KMS-11 (cell line): Measurements from ENCODE around the gene AKNA.

Experiments used
- H2AFZ ChIP-seq: fragments of 200-600 bp; sonication (generic); 2 replicates; pipeline ENCODE4 v1.6.1; 2016; ENCODE audit warnings: antibody characterized with exemption, mixed run types, low read depth
- H3K27ac ChIP-seq: fragments of 200-600 bp; sonication (generic); 2 replicates; pipeline ENCODE4 v1.6.1; 2016; ENCODE audit warnings: mild to moderate bottlenecking, mixed run types
- H3K27me3 ChIP-seq: fragments of 200-600 bp; sonication (generic); 2 replicates; pipeline ENCODE4 v1.6.1; 2017; ENCODE audit warnings: mild to moderate bottlenecking, low read depth, mixed run types, moderate library complexity; ENCODE audit not compliant: insufficient read depth
- H3K36me3 ChIP-seq: fragments of 200-600 bp; sonication (generic); 2 replicates; pipeline ENCODE4 v1.6.1; 2017; ENCODE audit warnings: mild to moderate bottlenecking, mixed run types; ENCODE audit not compliant: insufficient read depth
- H3K4me1 ChIP-seq: fragments of 200-600 bp; sonication (generic); 2 replicates; pipeline ENCODE4 v1.6.1; 2016; ENCODE audit warnings: mild to moderate bottlenecking, low read depth, mixed run types; ENCODE audit not compliant: poor library complexity, severe bottlenecking
- H3K4me2 ChIP-seq: fragments of 200-600 bp; sonication (generic); 2 replicates; pipeline ENCODE4 v1.7.0; 2016; ENCODE audit warnings: mild to moderate bottlenecking, mixed run types
- H3K4me3 ChIP-seq: fragments of 200-600 bp; sonication (generic); IDR thresholded peaks from 2 replicates; pipeline ENCODE4 v1.6.1; 2017; ENCODE audit warnings: low read depth, low read length, mixed read lengths; ENCODE audit not compliant: insufficient read depth
- H3K79me2 ChIP-seq: fragments of 200-600 bp; sonication (generic); 2 replicates; pipeline ENCODE4 v1.6.1; 2016; ENCODE audit warnings: low read depth, mixed run types; ENCODE audit not compliant: insufficient read depth
- H3K9ac ChIP-seq: fragments of 200-600 bp; sonication (generic); 2 replicates; pipeline ENCODE4 v1.6.1; 2016; ENCODE audit warnings: mild to moderate bottlenecking, mixed run types
- H4K20me1 ChIP-seq: fragments of 200-600 bp; sonication (generic); 2 replicates; pipeline ENCODE4 v1.6.1; 2016; ENCODE audit warnings: mild to moderate bottlenecking, mixed run types; ENCODE audit not compliant: insufficient read depth
- TF ChIP-seq, protein P1 (sequence below): fragments of 200-600 bp; sonication (generic); conservative IDR thresholded peaks from 2 replicates; pipeline ENCODE4 v1.6.1; 2017; ENCODE audit warnings: low read depth, mild to moderate bottlenecking, antibody characterized with exemption, low read length, moderate library complexity, mixed read lengths

The AKNA gene

GRCh38 chr9:114343471-114344187, 44.2 kb downstream of the AKNA start:
- no peak overlapping the region for H3K4me3 ChIP-seq
- no peaks in the 10 kb centered on the region for H3K27me3 ChIP-seq
- H3K9ac ChIP-seq: no peak overlapping the region
- H2AFZ ChIP-seq: no peak overlapping the region
- no peaks in the 10 kb centered on the region for H3K79me2 ChIP-seq
- peaks cover 12% of the 10 kb centered on the region; the same call in 1 of the 2 replicates for H3K36me3 ChIP-seq
- TF ChIP-seq, protein P1, sequence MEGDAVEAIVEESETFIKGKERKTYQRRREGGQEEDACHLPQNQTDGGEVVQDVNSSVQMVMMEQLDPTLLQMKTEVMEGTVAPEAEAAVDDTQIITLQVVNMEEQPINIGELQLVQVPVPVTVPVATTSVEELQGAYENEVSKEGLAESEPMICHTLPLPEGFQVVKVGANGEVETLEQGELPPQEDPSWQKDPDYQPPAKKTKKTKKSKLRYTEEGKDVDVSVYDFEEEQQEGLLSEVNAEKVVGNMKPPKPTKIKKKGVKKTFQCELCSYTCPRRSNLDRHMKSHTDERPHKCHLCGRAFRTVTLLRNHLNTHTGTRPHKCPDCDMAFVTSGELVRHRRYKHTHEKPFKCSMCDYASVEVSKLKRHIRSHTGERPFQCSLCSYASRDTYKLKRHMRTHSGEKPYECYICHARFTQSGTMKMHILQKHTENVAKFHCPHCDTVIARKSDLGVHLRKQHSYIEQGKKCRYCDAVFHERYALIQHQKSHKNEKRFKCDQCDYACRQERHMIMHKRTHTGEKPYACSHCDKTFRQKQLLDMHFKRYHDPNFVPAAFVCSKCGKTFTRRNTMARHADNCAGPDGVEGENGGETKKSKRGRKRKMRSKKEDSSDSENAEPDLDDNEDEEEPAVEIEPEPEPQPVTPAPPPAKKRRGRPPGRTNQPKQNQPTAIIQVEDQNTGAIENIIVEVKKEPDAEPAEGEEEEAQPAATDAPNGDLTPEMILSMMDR: no peak
- H3K4me2 ChIP-seq: no peak overlapping the region
- H3K4me1 ChIP-seq: peaks cover 6% of the 10 kb centered on the region
- H4K20me1 ChIP-seq: no peaks in the 10 kb centered on the region
- H3K27ac ChIP-seq: no peak overlapping the region

DNA sequence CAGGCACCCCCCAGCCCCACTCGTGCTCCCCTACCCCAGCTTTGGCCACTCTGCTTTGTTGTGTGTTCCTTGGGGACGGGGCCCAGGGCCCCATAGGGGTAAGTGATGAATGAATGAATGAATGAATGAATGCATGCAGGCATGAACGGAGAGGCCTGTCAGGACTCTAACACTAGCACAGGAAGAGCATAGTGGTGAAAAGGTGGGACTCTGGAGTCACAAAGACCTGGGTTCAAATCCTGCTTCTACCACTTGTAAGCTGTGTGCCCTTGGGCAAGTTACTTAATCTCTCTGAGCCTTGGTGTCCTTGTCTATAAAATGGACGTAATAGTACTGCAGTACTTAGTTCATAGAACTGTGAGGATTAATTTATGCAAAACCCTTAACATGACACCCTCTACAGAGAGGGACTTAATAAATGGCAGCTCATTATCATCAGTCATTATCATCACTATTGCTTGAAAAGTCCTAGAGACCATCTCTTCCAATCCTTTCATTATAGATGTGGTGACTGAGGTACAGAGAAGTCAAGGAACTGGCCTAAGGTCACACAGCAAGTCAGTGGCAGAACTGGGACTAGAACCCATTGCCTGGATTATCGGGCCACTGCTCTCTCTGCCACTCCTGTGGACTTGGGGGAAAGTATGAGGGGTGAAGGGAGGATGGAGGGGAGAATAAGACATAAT, 44.9 kb downstream of the AKNA start:
- no peaks in the 10 kb centered on the region for H4K20me1 ChIP-seq
- no peaks in the 10 kb centered on the region for H3K27me3 ChIP-seq
- H3K4me1 ChIP-seq: no peaks in the 10 kb centered on the region
- no peak overlapping the region for H3K9ac ChIP-seq
- H3K4me2 ChIP-seq: no peak overlapping the region
- H3K36me3 ChIP-seq: peaks cover 12% of the 10 kb centered on the region; the same call in 1 of the 2 replicates
- TF ChIP-seq, protein P1: no peak
- H3K4me3 ChIP-seq: no peak overlapping the region
- H3K79me2 ChIP-seq: no peaks in the 10 kb centered on the region
- no peak overlapping the region for H2AFZ ChIP-seq
- no peak overlapping the region for H3K27ac ChIP-seq

DNA sequence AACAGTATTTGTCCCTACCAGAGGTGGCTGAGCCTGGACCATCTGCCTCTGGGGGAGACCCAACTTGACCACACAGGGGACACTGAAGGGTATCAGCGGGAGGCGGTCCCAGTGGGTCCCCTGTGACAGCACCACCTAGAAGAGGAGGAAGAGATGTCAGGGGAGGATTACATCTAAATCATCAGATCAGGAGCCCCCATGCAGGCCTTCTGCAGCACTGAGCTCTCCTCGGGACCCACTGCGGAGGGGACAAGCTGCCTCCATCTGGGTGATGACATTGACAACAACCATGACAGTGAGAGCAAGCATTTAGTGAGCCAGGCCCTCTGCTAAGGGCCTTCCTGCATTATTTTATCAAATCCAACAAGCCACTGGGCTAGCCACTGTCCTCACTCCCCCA, 45.8 kb downstream of the AKNA start:
- Histone ChIP-seq H3K36me3 (peaks cover 12% of the 10 kb centered on the region; the same call in 1 of the 2 replicates), H3K27ac (no peak overlapping the region), H3K79me2 (no peaks in the 10 kb centered on the region), H4K20me1 (no peaks in the 10 kb centered on the region), H3K4me1 (no peaks in the 10 kb centered on the region), H3K9ac (no peak overlapping the region), H3K4me2 (no peak overlapping the region), H3K4me3 (no peak overlapping the region), H3K27me3 (no peaks in the 10 kb centered on the region), H2AFZ (no peak overlapping the region)
- TF ChIP-seq, protein P1: no peak

DNA sequence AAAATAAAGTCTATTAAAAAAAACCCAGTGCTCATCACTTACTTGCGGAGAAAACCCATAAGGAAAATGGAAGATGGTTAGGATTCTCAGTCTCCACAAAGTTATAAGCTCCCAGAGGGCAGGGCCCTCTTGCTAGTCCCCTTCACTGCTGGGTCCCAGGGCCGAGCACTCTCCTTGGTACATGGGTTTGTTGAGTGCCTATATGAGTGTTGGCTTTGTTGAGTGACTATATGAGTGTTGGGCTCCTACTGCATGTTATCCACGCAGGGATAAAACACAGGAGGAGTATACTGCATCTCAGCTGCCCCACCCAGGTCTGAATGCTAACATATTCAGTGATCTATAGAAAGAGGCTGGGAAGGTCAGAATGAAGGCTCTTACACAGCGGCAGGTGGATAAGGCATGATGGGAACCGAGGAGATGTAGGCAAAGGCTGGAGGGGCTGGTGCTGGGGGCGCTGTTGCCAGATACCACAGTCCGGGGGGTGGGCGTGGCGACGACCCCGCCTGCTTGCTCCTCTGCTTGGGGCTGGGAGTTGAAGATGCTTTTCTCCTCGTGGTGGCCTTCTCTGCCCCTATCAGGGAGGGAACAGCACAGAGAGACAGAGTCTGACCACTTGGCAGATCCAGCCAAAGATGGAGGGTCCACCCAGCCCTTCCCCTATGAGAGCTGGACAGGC, 46.5 kb downstream of the AKNA start:
- H3K27ac ChIP-seq: no peak overlapping the region
- peaks cover 5% of the 10 kb centered on the region; the same call in 1 of the 2 replicates for H3K36me3 ChIP-seq

More for the DNA sequence above, 46.5 kb downstream of the AKNA start:
- Histone ChIP-seq H3K4me3 (no peak overlapping the region), H3K27me3 (no peaks in the 10 kb centered on the region), H2AFZ (no peak overlapping the region), H3K79me2 (no peaks in the 10 kb centered on the region), H4K20me1 (no peaks in the 10 kb centered on the region), H3K4me1 (no peaks in the 10 kb centered on the region), H3K9ac (no peak overlapping the region), H3K4me2 (no peak overlapping the region)
- TF ChIP-seq, protein P1: no peak
